ENCODE data around the gene IL9. TPM values are rescaled to one million over a fixed set of nuclear protein-coding genes. Genes with fewer than 3 reads are reported as not detected.

The IL9 gene
- total RNA-seq, 1 experiment from 2014 or later = not detected

GRCh38 chr5:135894789-135895188, 852 bp downstream of the IL9 start:
- H3K4me1 ChIP-seq (ENCODE audit: control insufficient read depth, insufficient read depth, low read length) = no peaks in the 10 kb centered on the region
- ChIA-PET POLR2A (interaction anchor here (0.7 kb wide), 1 partner anchor 10 kb away, joined by 3 read pairs; no protein-coding TSS in a partner anchor), CTCF (interaction anchor here (1.0 kb wide), 1 partner anchor 11 kb away, joined by 3 read pairs; no protein-coding TSS in a partner anchor)
- in situ Hi-C loops (cut with HindIII; ENCODE audit: low pct_unique_long_range_greater_than_20kb, low sequenced_read_pairs) (no loop called here), intact Hi-C loops (cut with micrococcal nuclease; ENCODE audit: unreplicated experiment) (no loop called here)
- no peaks in the 10 kb centered on the region for H3K27me3 ChIP-seq (ENCODE audit: control insufficient read depth, insufficient read depth, low read length)
- no peak overlapping the region for H3K27ac ChIP-seq (ENCODE audit: low read length)
- DNase-seq (ENCODE audit: low read depth, low spot score) = no peak
- no TSS peak for BruUV-seq (replicated peaks)
- H3K9me3 ChIP-seq (ENCODE audit: control insufficient read depth, insufficient read depth, low read depth, low read length) = no peaks in the 10 kb centered on the region
- TF ChIP-seq SIN3A (IDR thresholded peaks at IDR 0.05; ENCODE audit: borderline replicate concordance, insufficient read depth, low read depth, low read length) (no peak), POLR2AphosphoS5 (IDR thresholded peaks at IDR 0.05; ENCODE audit: low read depth, low read length) (no peak), TCF7L2 (IDR thresholded peaks at IDR 0.05; ENCODE audit: low read depth, low read length) (no peak), REST (IDR thresholded peaks at IDR 0.05; ENCODE audit: insufficient read depth in 1 of 2, low read depth in 2 of 2, low read length in 1 of 2) (no peak)
- TF ChIP-seq, protein P1, sequence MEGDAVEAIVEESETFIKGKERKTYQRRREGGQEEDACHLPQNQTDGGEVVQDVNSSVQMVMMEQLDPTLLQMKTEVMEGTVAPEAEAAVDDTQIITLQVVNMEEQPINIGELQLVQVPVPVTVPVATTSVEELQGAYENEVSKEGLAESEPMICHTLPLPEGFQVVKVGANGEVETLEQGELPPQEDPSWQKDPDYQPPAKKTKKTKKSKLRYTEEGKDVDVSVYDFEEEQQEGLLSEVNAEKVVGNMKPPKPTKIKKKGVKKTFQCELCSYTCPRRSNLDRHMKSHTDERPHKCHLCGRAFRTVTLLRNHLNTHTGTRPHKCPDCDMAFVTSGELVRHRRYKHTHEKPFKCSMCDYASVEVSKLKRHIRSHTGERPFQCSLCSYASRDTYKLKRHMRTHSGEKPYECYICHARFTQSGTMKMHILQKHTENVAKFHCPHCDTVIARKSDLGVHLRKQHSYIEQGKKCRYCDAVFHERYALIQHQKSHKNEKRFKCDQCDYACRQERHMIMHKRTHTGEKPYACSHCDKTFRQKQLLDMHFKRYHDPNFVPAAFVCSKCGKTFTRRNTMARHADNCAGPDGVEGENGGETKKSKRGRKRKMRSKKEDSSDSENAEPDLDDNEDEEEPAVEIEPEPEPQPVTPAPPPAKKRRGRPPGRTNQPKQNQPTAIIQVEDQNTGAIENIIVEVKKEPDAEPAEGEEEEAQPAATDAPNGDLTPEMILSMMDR (IDR thresholded peaks at IDR 0.05) = no peak
- no peak for ATAC-seq
- no peaks in the 10 kb centered on the region for H3K36me3 ChIP-seq (ENCODE audit: control insufficient read depth, insufficient read depth, low read length)
- no peak overlapping the region for H3K4me3 ChIP-seq (ENCODE audit: low read depth in 2 of 2, low read length in 2 of 2)

- intact Hi-C loops (cut with micrococcal nuclease; ENCODE audit: unreplicated experiment) (no loop called here), in situ Hi-C loops (cut with HindIII; ENCODE audit: low pct_unique_long_range_greater_than_20kb, low sequenced_read_pairs) (no loop called here)
These were observed 1.4 kb downstream of the IL9 start for GRCh38 chr5:135894276-135894675.

More at GRCh38 chr5:135894276-135894675, 1.4 kb downstream of the IL9 start:
- POLR2A ChIA-PET = no interaction called here
- no peaks in the 10 kb centered on the region for H3K4me1 ChIP-seq (ENCODE audit: control insufficient read depth, insufficient read depth, low read length)
- CTCF ChIA-PET = interaction anchor here (1.0 kb wide), 1 partner anchor 11 kb away, joined by 3 read pairs; no protein-coding TSS in a partner anchor
- H3K9me3 ChIP-seq (ENCODE audit: control insufficient read depth, insufficient read depth, low read depth, low read length) = no peaks in the 10 kb centered on the region
- H3K27me3 ChIP-seq (ENCODE audit: control insufficient read depth, insufficient read depth, low read length) = no peaks in the 10 kb centered on the region
- no peak overlapping the region for H3K4me3 ChIP-seq (ENCODE audit: low read depth in 2 of 2, low read length in 2 of 2)
- no peak for ATAC-seq
- no TSS peak for BruUV-seq (replicated peaks)
- H3K36me3 ChIP-seq (ENCODE audit: control insufficient read depth, insufficient read depth, low read length) = no peaks in the 10 kb centered on the region
- no peak for TF ChIP-seq SIN3A (IDR thresholded peaks at IDR 0.05; ENCODE audit: borderline replicate concordance, insufficient read depth, low read depth, low read length)
- TF ChIP-seq TCF7L2 (IDR thresholded peaks at IDR 0.05; ENCODE audit: low read depth, low read length) = no peak
- TF ChIP-seq REST (IDR thresholded peaks at IDR 0.05; ENCODE audit: insufficient read depth in 1 of 2, low read depth in 2 of 2, low read length in 1 of 2) = no peak
- DNase-seq (ENCODE audit: low read depth, low spot score) = no peak
- no peak overlapping the region for H3K27ac ChIP-seq (ENCODE audit: low read length)

All from Panc1 (cell line).